ENCODE measurements around the gene APBA2.

Gene APBA2

GRCh38 chr15:28961391-28961790 lies 75.6 kb downstream of the APBA2 start:
- no peak for DNase-seq

- no peak for DNase-seq
These were observed 77.3 kb downstream of the APBA2 start for GRCh38 chr15:28962851-28963710.

- no peak for DNase-seq
These were observed 77.9 kb downstream of the APBA2 start for GRCh38 chr15:28963711-28964081.

- no peak for DNase-seq
These were observed 78.3 kb downstream of the APBA2 start for GRCh38 chr15:28964098-28964497.

GRCh38 chr15:28967066-28967465 lies 81.3 kb downstream of the APBA2 start:
- DNase-seq, result no peak

- DNase-seq, result no peak
These were observed 82.2 kb downstream of the APBA2 start for GRCh38 chr15:28967990-28968389.

GRCh38 chr15:28969511-28970085 lies 83.8 kb downstream of the APBA2 start:
- DNase-seq, result no peak

GRCh38 chr15:28974142-28974541 lies 88.4 kb downstream of the APBA2 start:
- no peak for DNase-seq

GRCh38 chr15:28975766-28976179 lies 90.0 kb downstream of the APBA2 start:
- peak; percentile 53 to 56 for DNase-seq

- no peak for DNase-seq
These were observed 91.7 kb downstream of the APBA2 start for GRCh38 chr15:28977377-28978010.

- DNase-seq, result no peak
These were observed 92.2 kb downstream of the APBA2 start for GRCh38 chr15:28978011-28978378.

- DNase-seq, result no peak
These were observed 92.9 kb downstream of the APBA2 start for GRCh38 chr15:28978661-28979060.

- no peak for DNase-seq
These were observed 93.6 kb downstream of the APBA2 start for GRCh38 chr15:28979208-28979841.

GRCh38 chr15:28980709-28981350 lies 95.1 kb downstream of the APBA2 start:
- no peak for DNase-seq

GRCh38 chr15:28981351-28981720 lies 95.6 kb downstream of the APBA2 start:
- no peak for DNase-seq

- no peak for DNase-seq
These were observed 96.1 kb downstream of the APBA2 start for GRCh38 chr15:28981921-28982320.

- DNase-seq, result no peak
These were observed 97.1 kb downstream of the APBA2 start for GRCh38 chr15:28982886-28983285.

GRCh38 chr15:28983432-28984311 lies 97.9 kb downstream of the APBA2 start:
- no peak for DNase-seq

- no peak for DNase-seq
These were observed 98.9 kb downstream of the APBA2 start for GRCh38 chr15:28984421-28985315.

GRCh38 chr15:28985316-28985645 lies 99.5 kb downstream of the APBA2 start:
- no peak for DNase-seq

- DNase-seq, result no peak
These were observed 99.9 kb downstream of the APBA2 start for GRCh38 chr15:28985691-28986090.
